Measurements from ENCODE around the gene MMP19. TPM values are rescaled to one million over a fixed set of nuclear protein-coding genes. Genes with fewer than 3 reads are reported as not detected.

The MMP19 gene
- 0.30 and 0.32 TPM in 2 replicates for total RNA-seq

GRCh38 chr12:55842681-55843429 is at the start of gene MMP19:
Gene MMP19, minus strand, starts transcription at chr12:55842936. Its CDS starts 106 bp downstream, at chr12:55842830.

GRCh38 chr12:55817345-55818139 is 25.2 kb downstream of the MMP19 start, which contains the start of the genes ORMDL2 and SARNP:
Gene ORMDL2, plus strand, starts transcription at chr12:55818041. Its CDS starts 959 bp downstream, at chr12:55819000.
Gene SARNP, minus strand, starts transcription at chr12:55817724. Its CDS starts 23 bp downstream, at chr12:55817701.

Other genes with a start within 250 kb of the MMP19 start
- not detected in 2 replicates for gene OR10P1, start 206.0 kb downstream of the MMP19 start, total RNA-seq
- 0.32 and 1.7 TPM in 2 replicates for gene ITGA7, start 135.0 kb downstream of the MMP19 start, total RNA-seq
- 70.5 and 93.6 TPM in 2 replicates for gene BLOC1S1, start 126.9 kb downstream of the MMP19 start, total RNA-seq
- gene RDH5, start 122.5 kb downstream of the MMP19 start, total RNA-seq, result under 0.01 and 2.0 TPM in 2 replicates
- gene CD63, start 113.9 kb downstream of the MMP19 start, total RNA-seq, result 947 and 1,474 TPM in 2 replicates
- 1.5 and 4.2 TPM in 2 replicates for gene GDF11, start 99.8 kb downstream of the MMP19 start, total RNA-seq
- 124 and 176 TPM in 2 replicates for gene SARNP, start 25.2 kb downstream of the MMP19 start, total RNA-seq
- gene ORMDL2, start 24.9 kb downstream of the MMP19 start, total RNA-seq, result 21.4 and 31.8 TPM in 2 replicates
- gene DNAJC14, start 13.3 kb downstream of the MMP19 start, total RNA-seq, result 54.9 and 61.7 TPM in 2 replicates
- 29.9 and 43.5 TPM in 2 replicates for gene PYM1, start 85.0 kb upstream of the MMP19 start, total RNA-seq
- 41.6 and 43.5 TPM in 2 replicates for gene DGKA, start 88.2 kb upstream of the MMP19 start, total RNA-seq
- 0.65 and 1.8 TPM in 2 replicates for gene PMEL, start 123.1 kb upstream of the MMP19 start, total RNA-seq
- 25.3 and 25.8 TPM in 2 replicates for gene CDK2, start 123.9 kb upstream of the MMP19 start, total RNA-seq
- gene RAB5B, start 131.1 kb upstream of the MMP19 start, total RNA-seq, result 27.6 and 33.0 TPM in 2 replicates
- gene SUOX, start 154.3 kb upstream of the MMP19 start, total RNA-seq, result 14.7 and 15.9 TPM in 2 replicates
- gene IKZF4, start 178.1 kb upstream of the MMP19 start, total RNA-seq, result 0.65 and 0.76 TPM in 2 replicates
- gene RPS26, start 199.0 kb upstream of the MMP19 start, total RNA-seq, result 189 and 710 TPM in 2 replicates
- gene ERBB3, start 237.2 kb upstream of the MMP19 start, total RNA-seq, result not detected in 2 replicates

Measured in epithelial cell of umbilical artery (primary cell).